Erythroblast (primary cell): ENCODE results near the gene IFNL3.
"Not testable (repeated sequence)": the region's sequence is repeated elsewhere in the genome, so short reads cannot be mapped to it uniquely, and the experiment has no call there.

ENCODE experiments used
- GATA1 ChIP-seq: IDR thresholded peaks from 2 replicates; pipeline ENCODE4 v1.6.1; 2011; ENCODE audit warnings: low read depth, mild to moderate bottlenecking, control low read depth, low read length, moderate library complexity
- POLR2A ChIP-seq: IDR thresholded peaks from 2 replicates; pipeline ENCODE4 v1.6.1; 2011; ENCODE audit warnings: mild to moderate bottlenecking, low read length

DNA sequence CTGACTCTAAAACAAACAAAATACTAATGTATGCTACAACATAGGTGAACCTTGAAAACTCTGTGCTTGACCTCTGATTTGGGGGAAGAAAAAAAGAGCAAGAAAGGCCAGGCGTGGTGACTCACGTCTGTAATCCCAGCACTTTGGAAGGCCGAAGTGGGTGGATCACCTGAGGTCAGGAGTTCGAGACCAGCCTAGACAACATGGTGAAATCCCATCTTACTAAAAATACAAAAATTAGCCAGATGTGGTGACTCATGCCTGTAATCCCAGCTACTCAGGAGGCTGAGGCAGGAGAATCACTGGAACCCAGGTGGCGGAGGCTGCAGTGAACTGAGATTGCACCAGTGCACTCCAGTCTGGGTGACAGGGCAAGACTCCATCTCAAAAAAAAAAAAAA is 29.1 kb upstream of the IFNL3 start:
- TF ChIP-seq POLR2A, GATA1: not testable (repeated sequence)
